ENCODE measurements around the gene PRKN.

Gene PRKN

GRCh38 chr6:161954699-161955276 is 772.8 kb downstream of the PRKN start:
- TF ChIP-seq, protein P1, sequence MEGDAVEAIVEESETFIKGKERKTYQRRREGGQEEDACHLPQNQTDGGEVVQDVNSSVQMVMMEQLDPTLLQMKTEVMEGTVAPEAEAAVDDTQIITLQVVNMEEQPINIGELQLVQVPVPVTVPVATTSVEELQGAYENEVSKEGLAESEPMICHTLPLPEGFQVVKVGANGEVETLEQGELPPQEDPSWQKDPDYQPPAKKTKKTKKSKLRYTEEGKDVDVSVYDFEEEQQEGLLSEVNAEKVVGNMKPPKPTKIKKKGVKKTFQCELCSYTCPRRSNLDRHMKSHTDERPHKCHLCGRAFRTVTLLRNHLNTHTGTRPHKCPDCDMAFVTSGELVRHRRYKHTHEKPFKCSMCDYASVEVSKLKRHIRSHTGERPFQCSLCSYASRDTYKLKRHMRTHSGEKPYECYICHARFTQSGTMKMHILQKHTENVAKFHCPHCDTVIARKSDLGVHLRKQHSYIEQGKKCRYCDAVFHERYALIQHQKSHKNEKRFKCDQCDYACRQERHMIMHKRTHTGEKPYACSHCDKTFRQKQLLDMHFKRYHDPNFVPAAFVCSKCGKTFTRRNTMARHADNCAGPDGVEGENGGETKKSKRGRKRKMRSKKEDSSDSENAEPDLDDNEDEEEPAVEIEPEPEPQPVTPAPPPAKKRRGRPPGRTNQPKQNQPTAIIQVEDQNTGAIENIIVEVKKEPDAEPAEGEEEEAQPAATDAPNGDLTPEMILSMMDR (IDR thresholded peaks at IDR 0.05; ENCODE audit: low read depth, low read length), result no peak

DNA sequence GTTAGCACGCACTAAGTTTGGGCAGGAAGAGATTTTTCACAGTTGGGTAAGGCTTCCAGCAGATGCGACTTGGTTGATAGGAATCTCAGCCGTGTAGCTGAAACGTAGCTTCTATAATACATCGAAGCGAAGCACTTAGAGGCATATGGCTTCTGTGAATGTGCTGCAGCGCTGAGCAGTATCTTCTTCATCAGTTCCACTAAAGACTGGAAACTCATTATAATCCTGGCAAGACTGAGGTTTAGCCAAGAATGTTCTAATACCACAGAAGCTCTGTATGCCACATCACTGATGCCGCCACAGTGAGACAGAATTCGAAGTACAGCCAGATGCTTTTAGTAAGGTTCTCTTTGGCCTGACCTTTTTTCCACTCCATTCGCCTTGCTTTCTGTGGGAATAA is 773.5 kb downstream of the PRKN start:
- H3K4me3 ChIP-seq (ENCODE audit: low read depth, low read length), result no peak overlapping the region
- TF ChIP-seq, protein P1 (IDR thresholded peaks at IDR 0.05; ENCODE audit: low read depth, low read length), result no peak

More at GRCh38 chr6:161954699-161955276, 772.8 kb downstream of the PRKN start:
- H3K4me3 ChIP-seq (ENCODE audit: low read depth, low read length), result no peak overlapping the region

- no peak overlapping the region for H3K4me3 ChIP-seq (ENCODE audit: low read depth, low read length)
- TF ChIP-seq, protein P1 (IDR thresholded peaks at IDR 0.05; ENCODE audit: low read depth, low read length), result no peak
Observed at GRCh38 chr6:161951126-161951525, 776.4 kb downstream of the PRKN start.

- no peak overlapping the region for H3K4me3 ChIP-seq (ENCODE audit: low read depth, low read length)
- TF ChIP-seq, protein P1 (IDR thresholded peaks at IDR 0.05; ENCODE audit: low read depth, low read length), result no peak
Observed at GRCh38 chr6:161949531-161949930, 778.0 kb downstream of the PRKN start.

DNA sequence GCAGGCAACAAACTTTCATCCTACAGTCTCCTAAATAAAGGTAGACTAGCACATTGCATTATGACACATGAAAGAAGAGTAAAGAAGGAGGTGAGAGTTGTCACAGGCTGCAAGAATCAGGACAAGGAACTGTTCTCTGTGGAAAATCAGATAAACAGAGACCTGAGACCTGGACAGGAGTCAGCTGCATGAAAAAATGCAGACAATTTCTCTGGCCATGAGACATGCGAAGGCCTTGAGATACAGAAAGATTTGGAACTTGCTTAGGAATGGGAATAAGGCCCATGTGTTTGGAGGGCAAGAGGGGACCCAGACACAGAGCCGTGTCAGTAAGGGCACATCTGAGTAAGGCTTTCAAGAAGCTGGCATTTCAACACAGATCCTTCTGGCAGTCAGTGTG is 779.1 kb downstream of the PRKN start:
- H3K4me3 ChIP-seq (ENCODE audit: low read depth, low read length), result no peak overlapping the region
- TF ChIP-seq, protein P1 (IDR thresholded peaks at IDR 0.05; ENCODE audit: low read depth, low read length), result no peak

- TF ChIP-seq, protein P1 (IDR thresholded peaks at IDR 0.05; ENCODE audit: low read depth, low read length), result no peak
- no peak overlapping the region for H3K4me3 ChIP-seq (ENCODE audit: low read depth, low read length)
Observed at GRCh38 chr6:161947371-161947770, 780.2 kb downstream of the PRKN start.

GRCh38 chr6:161946461-161946860 is 781.1 kb downstream of the PRKN start:
- TF ChIP-seq, protein P1 (IDR thresholded peaks at IDR 0.05; ENCODE audit: low read depth, low read length), result no peak
- no peak overlapping the region for H3K4me3 ChIP-seq (ENCODE audit: low read depth, low read length)

Measured in WI38 (cell line).